Measurements from ENCODE around the gene PGAM2.
"Not testable (repeated sequence)": the region's sequence is repeated elsewhere in the genome, so short reads cannot be mapped to it uniquely, and the experiment has no call there.

- not testable (repeated sequence) for TF ChIP-seq CTCF, POLR2A, EP300 (IDR thresholded peaks at IDR 0.05)
These were observed 31.2 kb downstream of the PGAM2 start for GRCh38 chr7:44033971-44034844.

All from suprapubic skin (tissue), 3 donors.